ENCODE data around the gene C19orf47.

C19orf47 gene

GRCh38 chr19:40348125-40348913 lies at the start of gene C19orf47, which contains the start of gene PLD3:
Gene C19orf47 (minus strand): TSS chr19:40348397. CDS start chr19:40341857, 6,540 bp downstream.
Gene PLD3 (plus strand): TSS chr19:40348695. CDS start chr19:40366484, 17,789 bp downstream.
- H3K4me1 Mint-ChIP-seq (ENCODE audit: low read depth), result peaks cover 22% of the 10 kb centered on the region

GRCh38 chr19:40397568-40397906 lies 49.3 kb upstream of the C19orf47 start:
- Mint-ChIP-seq H3K36me3 (ENCODE audit: low read depth) (no peaks in the 10 kb centered on the region), H3K27me3 (ENCODE audit: low read depth) (no peaks in the 10 kb centered on the region)

More at GRCh38 chr19:40348125-40348913, at the start of gene C19orf47, which contains the start of gene PLD3:
- Mint-ChIP-seq H3K27me3 (ENCODE audit: low read depth) (no peaks in the 10 kb centered on the region), H3K36me3 (ENCODE audit: low read depth) (peaks cover 2% of the 10 kb centered on the region), H3K9me3 (no peaks in the 10 kb centered on the region), H3K4me3 (peak within 1 kb of the TSS; percentile 91), H3K27ac (peak within 1 kb of the TSS; percentile 96)
- DNase-seq (ENCODE audit: low spot score), result peak; percentile 100

GRCh38 chr19:40396886-40397567 lies 48.8 kb upstream of the C19orf47 start:
- no peaks in the 10 kb centered on the region for H3K9me3 Mint-ChIP-seq
- H3K27me3 Mint-ChIP-seq (ENCODE audit: low read depth), result no peaks in the 10 kb centered on the region
- peaks cover 8% of the 10 kb centered on the region for H3K4me1 Mint-ChIP-seq (ENCODE audit: low read depth)
- H3K4me3 Mint-ChIP-seq, result no peak overlapping the region
- no peak for DNase-seq (ENCODE audit: low spot score)
- no peak overlapping the region for H3K27ac Mint-ChIP-seq
- H3K36me3 Mint-ChIP-seq (ENCODE audit: low read depth), result no peaks in the 10 kb centered on the region

More at GRCh38 chr19:40397568-40397906, 49.3 kb upstream of the C19orf47 start:
- Mint-ChIP-seq H3K9me3 (no peaks in the 10 kb centered on the region), H3K4me3 (no peak overlapping the region), H3K27ac (no peak overlapping the region), H3K4me1 (ENCODE audit: low read depth) (peaks cover 8% of the 10 kb centered on the region)
- no peak for DNase-seq (ENCODE audit: low spot score)

GRCh38 chr19:40395956-40396355 lies 47.8 kb upstream of the C19orf47 start:
- no peak overlapping the region for H3K27ac Mint-ChIP-seq
- H3K4me3 Mint-ChIP-seq, result no peak overlapping the region
- no peak for DNase-seq (ENCODE audit: low spot score)
- H3K36me3 Mint-ChIP-seq (ENCODE audit: low read depth), result no peaks in the 10 kb centered on the region
- H3K27me3 Mint-ChIP-seq (ENCODE audit: low read depth), result no peaks in the 10 kb centered on the region
- peaks cover 8% of the 10 kb centered on the region for H3K4me1 Mint-ChIP-seq (ENCODE audit: low read depth)
- no peaks in the 10 kb centered on the region for H3K9me3 Mint-ChIP-seq

- DNase-seq (ENCODE audit: low spot score), result no peak
- Mint-ChIP-seq H3K27me3 (ENCODE audit: low read depth) (no peaks in the 10 kb centered on the region), H3K27ac (no peak overlapping the region), H3K4me3 (no peak overlapping the region), H3K9me3 (no peaks in the 10 kb centered on the region), H3K4me1 (ENCODE audit: low read depth) (peaks cover 8% of the 10 kb centered on the region), H3K36me3 (ENCODE audit: low read depth) (no peaks in the 10 kb centered on the region)
Measured at GRCh38 chr19:40394816-40395210, 46.6 kb upstream of the C19orf47 start.

- Mint-ChIP-seq H3K4me3 (no peak overlapping the region), H3K27me3 (ENCODE audit: low read depth) (no peaks in the 10 kb centered on the region), H3K36me3 (ENCODE audit: low read depth) (no peaks in the 10 kb centered on the region), H3K4me1 (ENCODE audit: low read depth) (peaks cover 3% of the 10 kb centered on the region), H3K9me3 (no peaks in the 10 kb centered on the region), H3K27ac (no peak overlapping the region)
- DNase-seq (ENCODE audit: low spot score), result no peak
Measured at GRCh38 chr19:40393894-40394815, 46.0 kb upstream of the C19orf47 start.

GRCh38 chr19:40392894-40393517 lies 44.8 kb upstream of the C19orf47 start:
- no peak for DNase-seq (ENCODE audit: low spot score)
- no peak overlapping the region for H3K27ac Mint-ChIP-seq
- no peaks in the 10 kb centered on the region for H3K9me3 Mint-ChIP-seq

GRCh38 chr19:40392123-40392522 lies 43.9 kb upstream of the C19orf47 start:
- no peaks in the 10 kb centered on the region for H3K4me1 Mint-ChIP-seq (ENCODE audit: low read depth)
- H3K27ac Mint-ChIP-seq, result no peak overlapping the region
- no peaks in the 10 kb centered on the region for H3K27me3 Mint-ChIP-seq (ENCODE audit: low read depth)
- no peak for DNase-seq (ENCODE audit: low spot score)
- no peaks in the 10 kb centered on the region for H3K36me3 Mint-ChIP-seq (ENCODE audit: low read depth)
- no peaks in the 10 kb centered on the region for H3K9me3 Mint-ChIP-seq
- H3K4me3 Mint-ChIP-seq, result no peak overlapping the region

More at GRCh38 chr19:40392894-40393517, 44.8 kb upstream of the C19orf47 start:
- Mint-ChIP-seq H3K4me3 (no peak overlapping the region), H3K27me3 (ENCODE audit: low read depth) (no peaks in the 10 kb centered on the region), H3K4me1 (ENCODE audit: low read depth) (no peaks in the 10 kb centered on the region), H3K36me3 (ENCODE audit: low read depth) (no peaks in the 10 kb centered on the region)

- DNase-seq (ENCODE audit: low spot score), result no peak
- H3K36me3 Mint-ChIP-seq (ENCODE audit: low read depth), result no peaks in the 10 kb centered on the region
- H3K4me1 Mint-ChIP-seq (ENCODE audit: low read depth), result no peaks in the 10 kb centered on the region
- no peak within 1 kb of the TSS for H3K4me3 Mint-ChIP-seq
- H3K9me3 Mint-ChIP-seq, result no peaks in the 10 kb centered on the region
- H3K27ac Mint-ChIP-seq, result no peak within 1 kb of the TSS
- H3K27me3 Mint-ChIP-seq (ENCODE audit: low read depth), result peaks cover 2% of the 10 kb centered on the region
Measured at GRCh38 chr19:40390084-40390742, 42.0 kb upstream of the C19orf47 start, which contains the start of gene HIPK4. Gene HIPK4 (minus strand): TSS chr19:40390181. CDS start chr19:40389902, 279 bp downstream.

- no peak for DNase-seq (ENCODE audit: low spot score)
- Mint-ChIP-seq H3K27me3 (ENCODE audit: low read depth) (peaks cover 2% of the 10 kb centered on the region), H3K9me3 (no peaks in the 10 kb centered on the region), H3K27ac (no peak overlapping the region), H3K36me3 (ENCODE audit: low read depth) (no peaks in the 10 kb centered on the region), H3K4me1 (ENCODE audit: low read depth) (no peaks in the 10 kb centered on the region), H3K4me3 (no peak overlapping the region)
Measured at GRCh38 chr19:40389404-40390083, 41.3 kb upstream of the C19orf47 start.

GRCh38 chr19:40388481-40388880 lies 40.3 kb upstream of the C19orf47 start:
- H3K27me3 Mint-ChIP-seq (ENCODE audit: low read depth), result peaks cover 2% of the 10 kb centered on the region
- H3K36me3 Mint-ChIP-seq (ENCODE audit: low read depth), result no peaks in the 10 kb centered on the region
- no peaks in the 10 kb centered on the region for H3K4me1 Mint-ChIP-seq (ENCODE audit: low read depth)
- H3K9me3 Mint-ChIP-seq, result no peaks in the 10 kb centered on the region
- H3K4me3 Mint-ChIP-seq, result no peak overlapping the region
- no peak overlapping the region for H3K27ac Mint-ChIP-seq
- DNase-seq (ENCODE audit: low spot score), result no peak

- no peak for DNase-seq (ENCODE audit: low spot score)
- Mint-ChIP-seq H3K4me1 (ENCODE audit: low read depth) (no peaks in the 10 kb centered on the region), H3K4me3 (no peak overlapping the region), H3K9me3 (no peaks in the 10 kb centered on the region), H3K36me3 (ENCODE audit: low read depth) (no peaks in the 10 kb centered on the region), H3K27ac (no peak overlapping the region), H3K27me3 (ENCODE audit: low read depth) (peaks cover 2% of the 10 kb centered on the region)
Measured at GRCh38 chr19:40387155-40387554, 39.0 kb upstream of the C19orf47 start.

Measured in T-helper 2 cell treated with Interferon-gamma antibody and Interleukin-4, amounts not matched to agents 5 μg/mL and 100 μg/mL, for 36 hours (primary cell).